ENCODE measurements around the gene SLC26A1.

SLC26A1 gene

DNA sequence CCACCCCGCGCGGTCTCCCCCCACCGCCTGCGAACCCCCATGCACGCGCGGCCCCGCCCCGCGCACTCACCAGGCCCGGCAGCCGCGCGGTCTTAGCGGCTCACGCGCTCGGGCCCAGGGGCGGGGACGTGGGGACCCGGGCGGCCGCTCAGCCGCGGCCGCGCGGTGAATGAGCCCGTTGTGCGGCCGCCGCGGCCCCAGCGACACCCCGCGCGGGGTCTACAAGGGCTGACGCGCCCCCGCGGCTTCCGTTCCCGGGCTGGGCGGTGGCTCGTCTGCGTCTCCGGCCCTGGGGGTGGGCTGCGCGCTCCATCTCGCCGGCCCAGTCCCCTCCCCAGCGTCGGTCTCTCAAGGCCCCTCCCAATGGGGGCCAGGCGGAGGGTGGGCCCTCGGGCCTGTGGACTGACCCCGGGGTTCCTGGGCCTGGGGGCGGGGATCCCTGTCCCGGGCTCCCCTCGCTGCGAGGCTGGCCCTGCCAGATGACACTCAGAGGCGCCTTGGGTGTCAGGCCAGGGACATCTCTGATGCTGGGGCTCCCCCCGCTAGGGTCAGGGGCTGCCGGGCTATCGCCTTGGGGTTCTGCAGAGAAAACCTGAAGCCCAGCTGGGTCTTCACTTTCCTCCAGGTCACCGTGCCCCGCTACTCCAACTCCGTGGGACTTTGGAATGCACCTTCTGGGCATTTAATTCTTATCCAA is 4.3 kb upstream of the SLC26A1 start:
- DNase-seq: no peak

- DNase-seq: no peak
Measured at GRCh38 chr4:996997-997374, 3.8 kb upstream of the SLC26A1 start.

DNA sequence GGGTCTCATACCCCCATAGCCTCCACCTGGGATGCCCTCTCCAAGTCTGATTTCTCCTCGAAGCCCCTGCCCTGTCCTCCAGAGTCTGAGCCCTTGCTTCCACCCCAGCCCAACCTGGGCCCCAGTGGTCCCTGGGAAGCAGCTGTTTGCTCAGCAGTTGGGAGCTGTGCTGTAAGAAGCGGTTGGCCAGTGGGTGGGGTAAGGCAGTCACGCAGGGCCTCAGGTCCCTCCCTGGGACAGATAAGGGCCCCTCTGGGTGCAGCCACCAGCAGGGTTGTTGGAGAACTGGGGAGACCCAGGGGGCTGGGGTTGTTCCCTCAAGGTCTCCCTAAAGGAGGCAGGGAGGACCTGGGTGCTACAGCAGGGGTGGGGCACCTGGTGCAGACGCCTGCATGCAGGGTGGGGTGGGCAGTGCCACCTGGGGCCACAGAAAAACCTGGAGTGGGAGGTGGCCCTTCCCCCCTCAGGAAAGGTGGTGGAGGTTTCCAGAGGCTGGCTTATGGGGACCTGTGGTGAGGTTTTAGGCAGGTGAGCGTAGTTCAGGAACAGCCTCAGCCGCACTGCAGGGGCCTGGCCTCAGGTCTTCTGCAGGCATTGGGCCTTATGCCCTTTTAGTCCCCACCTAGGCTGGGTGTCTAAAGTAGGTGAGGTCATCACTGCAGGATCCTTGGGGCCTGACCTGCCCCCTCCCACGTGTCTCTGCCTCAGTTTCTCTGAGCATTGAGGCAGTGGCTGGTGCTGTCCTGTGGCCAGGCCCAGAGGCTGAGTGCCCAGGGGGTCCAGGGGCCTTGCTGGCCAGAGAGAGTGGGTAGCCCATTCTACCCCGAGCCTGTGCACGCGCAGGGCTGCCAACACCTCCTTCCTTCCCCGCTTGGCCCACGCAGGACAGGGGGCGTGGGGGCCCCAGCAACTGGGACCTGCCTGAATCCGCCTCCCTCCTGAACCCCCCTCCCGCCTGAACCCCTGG is 3.1 kb upstream of the SLC26A1 start:
- no peak for DNase-seq

DNA sequence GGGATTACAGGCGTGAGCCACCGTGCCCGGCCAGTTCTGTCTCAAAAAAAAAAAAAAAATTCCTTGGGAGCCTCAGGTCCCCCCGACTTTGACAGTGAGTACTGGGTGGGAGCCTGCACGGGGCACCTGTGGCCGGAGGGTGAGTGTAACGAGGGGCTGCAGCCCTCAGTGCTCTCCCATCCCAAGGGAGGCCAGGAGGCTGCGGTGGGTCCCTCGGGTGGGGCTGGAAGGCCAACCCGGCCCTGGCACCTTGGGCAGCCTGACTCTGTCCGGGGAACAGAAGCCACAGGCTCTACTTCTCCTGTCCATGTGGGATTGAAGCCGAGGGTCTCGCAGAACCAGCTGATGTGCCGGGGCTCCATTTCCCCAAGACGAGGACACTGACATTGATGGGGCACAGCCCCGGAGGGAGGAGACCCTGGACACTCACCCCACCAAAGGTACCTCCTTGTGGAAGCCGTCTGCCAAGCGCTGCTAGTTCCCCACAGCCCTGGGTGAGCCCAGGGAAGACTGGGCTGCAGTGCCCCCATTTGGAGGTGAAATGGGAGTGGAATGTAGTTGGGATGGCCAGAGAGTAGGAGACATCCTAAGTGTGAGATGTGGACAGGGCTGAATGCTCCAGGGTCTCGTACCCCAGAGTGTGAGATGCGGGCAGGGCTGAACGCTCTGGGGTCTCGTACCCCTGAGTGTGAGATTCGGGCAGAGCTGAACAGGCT is 2.3 kb upstream of the SLC26A1 start:
- DNase-seq: no peak

GRCh38 chr4:992297-993110 is 700 bp downstream of the SLC26A1 start:
- DNase-seq: no peak

- DNase-seq: no peak
Measured at GRCh38 chr4:991451-992296, 1.5 kb downstream of the SLC26A1 start.

DNA sequence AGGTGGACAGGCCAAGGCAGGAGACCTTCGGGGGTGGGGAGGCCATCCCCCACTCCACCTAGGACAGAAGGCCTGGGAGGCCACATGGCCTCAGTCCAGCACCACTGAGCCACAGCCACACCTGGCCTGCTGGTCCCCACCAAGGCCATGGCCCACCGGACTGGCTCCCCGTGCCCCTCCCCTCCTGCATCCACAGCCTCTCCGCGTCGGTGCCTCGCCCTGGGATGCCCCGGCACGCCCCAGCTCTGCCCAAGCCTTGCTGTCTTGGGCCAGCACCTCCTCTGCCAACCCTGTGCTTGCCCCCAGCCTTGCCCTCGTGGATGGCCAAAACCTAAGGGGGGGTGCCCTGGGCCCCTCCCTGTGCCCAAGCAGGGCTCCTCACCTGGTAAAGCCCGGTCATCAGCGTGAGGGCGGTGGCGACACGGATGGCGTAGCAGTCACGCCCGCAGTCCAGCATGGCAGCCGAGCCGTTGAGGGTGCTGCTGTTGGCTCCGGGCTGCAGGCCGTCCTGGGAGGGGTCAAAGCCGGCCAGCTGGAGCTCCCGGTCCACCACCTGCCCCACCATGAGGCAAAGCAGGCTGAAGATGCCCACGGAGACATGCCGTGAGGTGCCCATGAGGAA is 2.3 kb downstream of the SLC26A1 start:
- DNase-seq: no peak

GRCh38 chr4:989722-990471 is 3.3 kb downstream of the SLC26A1 start:
- DNase-seq: no peak

DNA sequence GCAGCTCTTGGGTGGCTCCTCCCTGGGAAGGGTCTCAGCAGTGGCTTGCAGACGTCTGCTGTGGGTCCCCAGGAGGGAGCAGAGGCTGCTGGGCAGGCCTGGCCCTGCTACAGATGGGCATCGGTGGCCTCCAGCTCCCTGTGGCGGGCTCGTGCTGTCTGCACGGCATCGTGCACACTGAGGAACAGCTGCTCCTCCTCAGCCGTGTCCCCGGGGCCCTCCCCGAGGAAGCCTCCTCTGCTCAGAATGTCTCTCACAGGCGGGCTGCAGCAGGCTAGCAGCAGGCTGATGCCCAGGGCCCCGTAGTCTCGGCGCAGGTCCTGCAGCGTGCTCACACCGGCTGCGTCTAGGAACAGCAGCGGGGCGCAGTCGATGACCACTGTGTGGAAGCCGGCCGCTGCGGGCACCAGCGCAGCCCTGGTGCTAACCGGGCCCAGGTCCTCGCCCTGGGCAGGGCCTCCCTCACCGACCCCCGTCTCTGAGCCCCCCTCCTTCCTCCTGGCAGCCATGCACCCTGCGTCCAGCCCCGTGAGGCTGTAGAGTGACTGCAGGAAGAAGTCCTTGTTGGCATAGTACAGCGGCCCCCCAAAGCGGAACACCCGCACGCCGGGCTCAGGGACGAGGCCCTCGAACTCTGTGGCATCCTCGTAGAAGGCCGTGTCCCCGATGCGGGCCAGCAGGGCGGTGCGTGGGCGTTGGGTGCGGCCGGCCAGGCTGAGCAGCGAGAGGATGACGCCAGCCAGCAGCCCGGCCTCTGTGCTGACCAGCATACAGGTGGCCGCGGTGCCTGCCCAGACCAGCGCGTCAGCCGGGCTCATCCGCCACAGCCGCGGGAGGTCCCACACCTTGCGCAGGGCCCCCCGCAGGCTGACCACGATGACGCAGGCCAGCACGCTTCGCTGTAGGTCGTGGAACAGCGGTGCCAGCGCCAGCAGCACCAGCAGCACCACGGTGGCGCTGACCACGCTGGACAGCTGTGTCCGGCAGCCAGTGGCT is 4.2 kb downstream of the SLC26A1 start:
- no peak for DNase-seq

GRCh38 chr4:987624-988513 is 5.3 kb downstream of the SLC26A1 start:
- DNase-seq: no peak

DNA sequence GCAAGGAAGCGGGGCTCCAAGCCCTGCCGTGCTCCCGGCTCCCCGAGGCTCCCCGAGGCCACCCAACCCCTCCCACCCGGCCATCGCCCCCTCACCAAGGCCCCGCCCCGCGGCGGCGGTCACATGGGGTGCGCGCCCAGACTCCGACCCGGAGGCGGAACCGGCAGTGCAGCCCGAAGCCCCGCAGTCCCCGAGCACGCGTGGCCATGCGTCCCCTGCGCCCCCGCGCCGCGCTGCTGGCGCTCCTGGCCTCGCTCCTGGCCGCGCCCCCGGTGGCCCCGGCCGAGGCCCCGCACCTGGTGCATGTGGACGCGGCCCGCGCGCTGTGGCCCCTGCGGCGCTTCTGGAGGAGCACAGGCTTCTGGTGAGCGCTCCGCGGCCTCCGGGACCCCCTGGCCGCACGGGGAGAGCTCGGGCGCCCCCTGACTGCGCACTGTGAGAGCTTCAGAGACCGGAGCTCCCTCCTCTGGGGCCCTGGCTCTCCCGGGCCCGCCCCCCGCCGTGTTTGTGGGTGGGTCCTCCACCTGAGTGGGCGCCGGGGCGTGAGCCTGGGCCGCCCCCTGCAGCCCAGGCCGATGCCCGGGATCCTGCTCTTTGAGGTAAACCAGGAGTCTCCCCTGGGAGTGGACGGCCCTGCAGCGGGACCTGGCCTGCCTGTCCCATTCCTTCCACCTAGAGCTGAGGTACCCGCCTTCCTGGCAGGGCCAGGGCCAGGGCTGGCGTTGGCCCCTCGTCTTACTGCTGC is 6.2 kb downstream of the SLC26A1 start, which contains the start of gene IDUA:
IDUA (plus strand) TSS at position 166 of the 745 bp plus-strand sequence; CDS start at position 207, 41 bp downstream.
- no peak for DNase-seq

- DNase-seq: no peak
Measured at GRCh38 chr4:986428-986878, 6.8 kb downstream of the SLC26A1 start.

- DNase-seq: no peak
Measured at GRCh38 chr4:985123-985830, 7.9 kb downstream of the SLC26A1 start.

- no peak for DNase-seq
Measured at GRCh38 chr4:984336-985054, 8.7 kb downstream of the SLC26A1 start.

DNA sequence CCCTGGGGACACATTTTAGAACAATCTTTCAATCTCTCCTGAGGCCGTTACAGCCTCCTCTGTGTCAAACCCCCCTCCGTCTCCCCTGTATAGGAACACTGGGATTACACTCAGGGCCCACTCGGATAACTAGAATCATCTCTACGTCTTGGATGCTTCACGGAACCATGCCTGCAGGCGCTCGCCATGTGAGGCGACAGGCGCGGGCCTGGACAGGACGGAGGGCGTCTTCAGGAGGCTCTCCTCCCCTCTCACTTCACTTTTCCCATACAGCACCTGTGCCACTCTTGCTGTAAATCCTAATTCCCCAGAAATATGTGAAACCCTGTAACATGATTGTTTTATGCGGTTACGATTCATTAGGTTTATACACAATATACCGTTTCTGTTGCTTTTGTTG is 10.4 kb downstream of the SLC26A1 start:
- no peak for DNase-seq

- DNase-seq: no peak
Measured at GRCh38 chr4:982291-982690, 10.9 kb downstream of the SLC26A1 start.

Measured in NCI-H748 treated with DMSO at 0.1 percent for 48 hours (cell line).